H1 (cell line): ENCODE data around the gene SH3GL2. TPM values are rescaled to one million over a fixed set of nuclear protein-coding genes. Genes with fewer than 3 reads are reported as not detected.

Experiments used
- CTCF ChIA-PET: fragments of 300-600 bp; sonication (Branson Sonifier 250); formaldehyde crosslinking; loops from one replicate; lab custom pipeline; 2021; ENCODE audit not compliant: partially characterized antibody; lab: Charles Lee
- POLR2A ChIA-PET: fragments of 300-600 bp; sonication (Branson Sonifier 250); formaldehyde crosslinking; loops from one replicate; lab custom pipeline; 2021; ENCODE audit warnings: inconsistent platforms; ENCODE audit not compliant: partially characterized antibody; lab: Charles Lee
- DNase-seq, 2 experiments: peaks; one replicate each; pipeline versions ENCODE4 v3.0.0 to v3.0.0-alpha.2; 2010 to 2022; ENCODE audit warnings: low spot score in 2 of 2, low read depth in 1 of 2, mixed read lengths in 1 of 2
- FAIRE-seq: peaks from 2 replicates; lab custom pipeline; 2011; peaks lifted over from hg19 to GRCh38; lab: Jason Lieb, UNC
- H2AFZ ChIP-seq: 2 replicates; pipeline ENCODE4 v1.8.1; 2012; ENCODE audit warnings: low read length, inconsistent platforms
- H2AK5ac ChIP-seq: 2 replicates; pipeline ENCODE4 v1.6.1; 2013; ENCODE audit warnings: low read depth, low read length
- H2BK120ac ChIP-seq: replicated peaks from 2 replicates; pipeline ENCODE3; 2013; ENCODE audit warnings: low read depth, low read length, inconsistent platforms
- H2BK12ac ChIP-seq: 2 replicates; pipeline ENCODE4 v1.6.1; 2013; ENCODE audit warnings: low read depth, low read length
- H2BK15ac ChIP-seq: 2 replicates; pipeline ENCODE4 v1.6.1; 2013; ENCODE audit warnings: low read length
- H2BK20ac ChIP-seq: 2 replicates; pipeline ENCODE4 v1.6.1; 2013; ENCODE audit warnings: low read length
- H2BK5ac ChIP-seq: 2 replicates; pipeline ENCODE4 v1.6.1; 2013; ENCODE audit warnings: low read depth, low read length
- H3K14ac ChIP-seq: 2 replicates; pipeline ENCODE4 v1.6.1; 2013; ENCODE audit warnings: inconsistent platforms; ENCODE audit not compliant: insufficient read length
- H3K18ac ChIP-seq: 2 replicates; pipeline ENCODE4 v1.6.1; 2013; ENCODE audit warnings: low read length; ENCODE audit errors: extremely low read depth
- H3K23ac ChIP-seq: 2 replicates; pipeline ENCODE4 v1.6.1; 2013; ENCODE audit warnings: inconsistent platforms; ENCODE audit not compliant: insufficient read length
- H3K23me2 ChIP-seq: 2 replicates; pipeline ENCODE4 v1.6.1; 2013; ENCODE audit warnings: low read depth, low read length
- H3K27ac ChIP-seq: 2 replicates; pipeline ENCODE4 v1.6.1; 2011; ENCODE audit warnings: low read depth, low read length, inconsistent platforms
- H3K27me3 ChIP-seq, 4 experiments: replicated peaks in 1 of 4; 1 replicate in 1 of 4; 2 replicates in 3 of 4; pipeline versions ENCODE4 v1.6.1 to v1.8.1; 2011 to 2013; ENCODE audit warnings: low read length in 3 of 4, mild to moderate bottlenecking in 3 of 4, inconsistent platforms in 2 of 4, mixed read lengths in 2 of 4, moderate library complexity in 1 of 4; ENCODE audit not compliant: control insufficient read depth in 3 of 4, insufficient read depth in 3 of 4; ENCODE audit errors: extremely low read depth in 1 of 4
- H3K36me3 ChIP-seq, 4 experiments: 2 replicates each; pipeline versions ENCODE4 v1.6.1 to v1.8.1; 2011 to 2013; ENCODE audit warnings: mild to moderate bottlenecking in 4 of 4, low read length in 3 of 4, moderate library complexity in 2 of 4, control low read depth in 1 of 4, inconsistent platforms in 1 of 4; ENCODE audit not compliant: insufficient read depth in 4 of 4, control insufficient read depth in 2 of 4
- H3K4ac ChIP-seq: replicated peaks from 2 replicates; pipeline ENCODE3; 2013; ENCODE audit warnings: low read length, low read depth, mixed read lengths, inconsistent platforms; ENCODE audit not compliant: insufficient read length
- H3K4me1 ChIP-seq, 4 experiments: replicated peaks in 1 of 4; 1 replicate in 1 of 4; 2 replicates in 3 of 4; pipeline versions ENCODE4 v1.6.1 to v1.8.1; 2011 to 2013; ENCODE audit warnings: low read length in 3 of 4, inconsistent platforms in 2 of 4, mixed read lengths in 1 of 4; ENCODE audit not compliant: insufficient read depth in 4 of 4, control insufficient read depth in 3 of 4
- H3K4me2 ChIP-seq, 2 experiments: 2 replicates each; pipeline versions ENCODE4 v1.6.1 to v1.8.1; 2011 to 2013; ENCODE audit warnings: low read depth in 2 of 2, low read length in 2 of 2, control low read depth in 1 of 2, inconsistent platforms in 1 of 2, mild to moderate bottlenecking in 1 of 2; ENCODE audit not compliant: insufficient read depth in 1 of 2
- H3K4me3 ChIP-seq, 4 experiments: fragments of 200-600, 300-600 bp in 1 of 4; sonication (generic), shearing (Covaris generic), sonication (Bioruptor Twin) in 1 of 4; 2 replicates each; pipeline versions ENCODE4 v1.5.1 to v1.8.1; 2011 to 2016; ENCODE audit warnings: low read length in 4 of 4, low read depth in 3 of 4, control low read depth in 2 of 4, inconsistent platforms in 2 of 4, mild to moderate bottlenecking in 2 of 4, mixed read lengths in 1 of 4, moderate library complexity in 1 of 4; ENCODE audit not compliant: insufficient read depth in 2 of 4; ENCODE audit errors: extremely low read depth in 1 of 4
- H3K56ac ChIP-seq: replicated peaks from 2 replicates; pipeline ENCODE3; 2013; ENCODE audit warnings: low read depth, mild to moderate bottlenecking, mixed read lengths, low read length, inconsistent platforms; ENCODE audit not compliant: insufficient read length
- H3K79me1 ChIP-seq: 2 replicates; pipeline ENCODE4 v1.6.1; 2013; ENCODE audit warnings: low read depth, low read length, control low read depth
- H3K79me2 ChIP-seq, 2 experiments: 2 replicates each; pipeline versions ENCODE4 v1.6.1 to v1.8.1; 2012 to 2013; ENCODE audit warnings: low read length in 2 of 2, mild to moderate bottlenecking in 2 of 2, inconsistent platforms in 1 of 2; ENCODE audit not compliant: insufficient read depth in 2 of 2, control insufficient read depth in 1 of 2
- H3K9ac ChIP-seq, 4 experiments: replicated peaks in 1 of 4; 1 replicate in 1 of 4; 2 replicates in 3 of 4; pipeline versions ENCODE4 v1.6.1 to v1.8.1; 2011 to 2013; ENCODE audit warnings: low read depth in 3 of 4, low read length in 3 of 4, control low read depth in 2 of 4, mild to moderate bottlenecking in 2 of 4, moderate library complexity in 2 of 4, inconsistent platforms in 1 of 4; ENCODE audit errors: extremely low read depth in 1 of 4
- H3K9me3 ChIP-seq, 2 experiments: 2 replicates each; pipeline versions ENCODE4 v1.6.1 to v1.8.1; 2012 to 2013; ENCODE audit warnings: mild to moderate bottlenecking in 2 of 2, moderate library complexity in 2 of 2, control low read depth in 1 of 2, inconsistent platforms in 1 of 2, low read depth in 1 of 2, low read length in 1 of 2, mixed read lengths in 1 of 2; ENCODE audit not compliant: insufficient read depth in 2 of 2
- H4K20me1 ChIP-seq, 2 experiments: replicated peaks in 1 of 2; 2 replicates each; pipeline versions ENCODE3 to v1.8.1; 2011 to 2013; ENCODE audit warnings: inconsistent platforms in 2 of 2, low read length in 2 of 2, mild to moderate bottlenecking in 1 of 2; ENCODE audit not compliant: insufficient read depth in 2 of 2, control insufficient read depth in 1 of 2
- H4K5ac ChIP-seq: 2 replicates; pipeline ENCODE4 v1.6.1; 2013; ENCODE audit warnings: low read length, low read depth, mixed read lengths, inconsistent platforms; ENCODE audit not compliant: insufficient read length
- H4K8ac ChIP-seq: 2 replicates; pipeline ENCODE4 v1.8.0; 2013; ENCODE audit warnings: mild to moderate bottlenecking, moderate library complexity, low read length, inconsistent platforms; ENCODE audit not compliant: insufficient read depth; ENCODE audit errors: extremely low read depth
- H4K91ac ChIP-seq: replicated peaks from 2 replicates; pipeline ENCODE3; 2013; ENCODE audit warnings: low read length, mixed read lengths, inconsistent platforms; ENCODE audit not compliant: insufficient read length
- ATF3 ChIP-seq: IDR thresholded peaks from 2 replicates; pipeline ENCODE4 v1.6.1; 2011; ENCODE audit warnings: low read depth, mild to moderate bottlenecking, low read length; ENCODE audit not compliant: insufficient read depth
- RXRA ChIP-seq: IDR thresholded peaks from 2 replicates; pipeline ENCODE4 v1.6.1; 2011; ENCODE audit warnings: low read depth, mild to moderate bottlenecking, low read length, moderate library complexity; ENCODE audit not compliant: insufficient read depth
- WGBS, 2 experiments: shearing (Covaris generic) in 1 of 2; methylation state at CpG; one replicate each; pipeline versions ENCODE4 v1.1.6 to v1.1.7; 2013 to 2015; ENCODE audit warnings: low lambda C conversion rate in 2 of 2, mixed read lengths in 2 of 2, inconsistent platforms in 1 of 2, low coverage in 1 of 2, missing lambda C conversion rate in 1 of 2; ENCODE audit not compliant: insufficient replicate concordance in 2 of 2, insufficient coverage in 1 of 2, insufficient read length in 1 of 2; ENCODE audit errors: extremely low coverage in 1 of 2, missing lambda C conversion rate in 1 of 2; 5-methylcytosine and 5-hydroxymethylcytosine counted together
- polyA plus RNA-seq, 7 experiments: library from polyadenylated mRNA; depleted of rRNA in 3 of 7; stranded (reverse) in 5 of 7; unstranded in 2 of 7; fragments of >200 nt in 5 of 7; fragments of 200-250 nt in 2 of 7; gene quantifications; 1 replicate in 5 of 7; 2 replicates in 1 of 7; 4 replicates in 1 of 7; pipeline versions ENCODE4 v1.2.1 to v1.2.3, GENCODE V29; 2011 to 2013; ENCODE audit warnings: missing spikeins in 2 of 7, mixed read lengths in 2 of 7
- total RNA-seq: library from RNA; stranded (reverse); fragmentation: NEBNext Ultra II Directional; extraction: Animal tissue kit (Norgen Biotek cat#: 25700); gene quantifications from 2 replicates; pipeline ENCODE4 v1.2.1, GENCODE V29; 2021

SH3GL2 gene
- total and polyA plus RNA-seq, 2 of the 8 experiments (the other 6 are each of a cell fraction or from before 2014, with no cell fraction given): 4.7 to 5.3 TPM

- no peak overlapping the region for H3K23ac ChIP-seq
- no peak overlapping the region for H3K56ac ChIP-seq
- no peak overlapping the region for H2BK20ac ChIP-seq
- H3K79me2 ChIP-seq: no peaks in the 10 kb centered on the region
- no peak for DNase-seq
- H2BK12ac ChIP-seq: no peak overlapping the region
- no peaks in the 10 kb centered on the region for H3K36me3 ChIP-seq
- WGBS, 2 experiments: 83% methylated on average over 4 of the region's 4 CpGs; no CpG with 5 or more reads in 1 of the 2 experiments
- no peak overlapping the region for H3K27ac ChIP-seq
- TF ChIP-seq RXRA (no peak), ATF3 (no peak)
- TF ChIP-seq, all 59 proteins: peak for 0
- Histone ChIP-seq H4K91ac (no peak overlapping the region), H3K9ac (no peak overlapping the region), H3K4me1 (peaks cover 0 to 2% (median under 1%) of the 10 kb centered on the region in 4 experiments; a peak in 2 of 7 replicates), H3K79me1 (no peaks in the 10 kb centered on the region), H4K8ac (no peak overlapping the region), H3K18ac (no peak overlapping the region), H3K14ac (no peak overlapping the region), H3K27me3 (no peaks in the 10 kb centered on the region), H3K4me3 (no peak overlapping the region), H3K4me2 (no peak overlapping the region), H4K20me1 (peaks cover 0 to 2% of the 10 kb centered on the region in 2 experiments), H2BK120ac (no peak overlapping the region), H2AFZ (no peak overlapping the region), H2BK5ac (no peak overlapping the region), H4K5ac (no peak overlapping the region), H2AK5ac (no peak overlapping the region), H2BK15ac (no peak overlapping the region), H3K4ac (no peak overlapping the region), H3K23me2 (no peaks in the 10 kb centered on the region), H3K9me3 (no peaks in the 10 kb centered on the region)
- FAIRE-seq: no peak
- ChIA-PET POLR2A (no interaction called here), CTCF (interaction anchor here (1.1 kb wide), 1 partner anchor 137 kb away, joined by 5 read pairs; no protein-coding TSS in a partner anchor)
These were observed 90.3 kb downstream of the SH3GL2 start for GRCh38 chr9:17669206-17669605.
